Measurements from ENCODE around the gene LDLRAD3. TPM values are rescaled to one million over a fixed set of nuclear protein-coding genes. Genes with fewer than 3 reads are reported as not detected.
A peak's percentile ranks its signal among the peaks of the same experiment; 100 is the strongest.

Gene LDLRAD3
- total and polyA plus RNA-seq, 7 donors, result 5.9 to 20.7 (median 12.1) TPM

GRCh38 chr11:36056160-36056751, 112.4 kb downstream of the LDLRAD3 start:
- peak; percentile 35 for TF ChIP-seq CTCF (IDR thresholded peaks at IDR 0.05)
- no peaks in the 10 kb centered on the region for H3K27me3 ChIP-seq (ENCODE audit: insufficient read depth in 3 of 3, low read length in 2 of 3)
- WGBS, 3 donors, result 95 to 96% (median 95%) methylated on average over 8 of the region's 8 CpGs
- intact Hi-C loops (cut with DNase I), result loop anchor here in 1 of 2 donors (10.0 kb wide), 2 partner anchors 69 to 441 kb away; partner anchors contain the start of gene FJX1
- DNase-seq (no peak), ATAC-seq (peak in 2 of 4 donors; percentile 65 to 72)
- no peak overlapping the region for H3K4me3 ChIP-seq
- no peak overlapping the region for H3K27ac ChIP-seq
- H3K9me3 ChIP-seq, result no peaks in the 10 kb centered on the region
- H3K36me3 ChIP-seq (ENCODE audit: insufficient read depth in 1 of 2, low read depth in 1 of 2), result no peaks in the 10 kb centered on the region
- no peaks in the 10 kb centered on the region for H3K4me1 ChIP-seq

- ATAC-seq (peak; percentile 42 to 83 (median 68)), DNase-seq (peak; percentile 62 to 72)
- no peaks in the 10 kb centered on the region for H3K9me3 ChIP-seq
- intact Hi-C loops (cut with DNase I), result loop anchor here in 1 of 2 donors (10.0 kb wide), 2 partner anchors 67 to 443 kb away; partner anchors contain the start of gene FJX1
- H3K4me1 ChIP-seq, result no peaks in the 10 kb centered on the region
- no peaks in the 10 kb centered on the region for H3K36me3 ChIP-seq (ENCODE audit: insufficient read depth in 1 of 2, low read depth in 1 of 2)
- WGBS, 3 donors, result 60 to 71% (median 61%) methylated on average over 9 of the region's 9 CpGs
- H3K27ac ChIP-seq, result peak overlapping the region; percentile 40
- no peaks in the 10 kb centered on the region for H3K27me3 ChIP-seq (ENCODE audit: insufficient read depth in 3 of 3, low read length in 2 of 3)
- TF ChIP-seq CTCF (IDR thresholded peaks at IDR 0.05), result no peak
- no peak overlapping the region for H3K4me3 ChIP-seq
These were observed 113.6 kb downstream of the LDLRAD3 start for GRCh38 chr11:36057379-36058042.

GRCh38 chr11:36059660-36060059, 115.8 kb downstream of the LDLRAD3 start:
- 97 to 98% (median 98%) methylated on average over 4 of the region's 4 CpGs for WGBS, 3 donors
- Histone ChIP-seq H3K27me3 (ENCODE audit: insufficient read depth in 3 of 3, low read length in 2 of 3) (no peaks in the 10 kb centered on the region), H3K27ac (no peak overlapping the region), H3K4me3 (no peak overlapping the region), H3K9me3 (no peaks in the 10 kb centered on the region), H3K4me1 (no peaks in the 10 kb centered on the region), H3K36me3 (ENCODE audit: insufficient read depth in 1 of 2, low read depth in 1 of 2) (no peaks in the 10 kb centered on the region)
- no peak for TF ChIP-seq CTCF (IDR thresholded peaks at IDR 0.05)
- ATAC-seq (no peak), DNase-seq (no peak)
- intact Hi-C loops (cut with DNase I), result loop anchor here in 1 of 2 donors (10.0 kb wide), 2 partner anchors 65 to 445 kb away; partner anchors contain the start of gene FJX1

- no peaks in the 10 kb centered on the region for H3K27me3 ChIP-seq (ENCODE audit: insufficient read depth in 3 of 3, low read length in 2 of 3)
- no peaks in the 10 kb centered on the region for H3K36me3 ChIP-seq (ENCODE audit: insufficient read depth in 1 of 2, low read depth in 1 of 2)
- no peaks in the 10 kb centered on the region for H3K4me1 ChIP-seq
- H3K27ac ChIP-seq, result no peak overlapping the region
- H3K9me3 ChIP-seq, result no peaks in the 10 kb centered on the region
- 83 to 88% (median 84%) methylated on average over 7 of the region's 7 CpGs for WGBS, 3 donors
- DNase-seq (no peak), ATAC-seq (no peak)
- intact Hi-C loops (cut with DNase I), result no loop called here
- no peak for TF ChIP-seq CTCF (IDR thresholded peaks at IDR 0.05)
- no peak overlapping the region for H3K4me3 ChIP-seq
These were observed 117.1 kb downstream of the LDLRAD3 start for GRCh38 chr11:36060926-36061325.

Data from psoas muscle (tissue), 8 donors.